Neural cell (in vitro differentiated cells): Measurements from ENCODE around the gene BPI. TPM values are rescaled to one million over a fixed set of nuclear protein-coding genes. Genes with fewer than 3 reads are reported as not detected.

ENCODE experiments used
- H2AFZ ChIP-seq: fragments of 200-600, 300-800 bp; sonication (generic), shearing (Covaris generic); 2 replicates; pipeline ENCODE4 v1.6.0; 2014; ENCODE audit warnings: low read depth, mild to moderate bottlenecking, antibody characterized with exemption, low read length, moderate library complexity
- H3F3A ChIP-seq: fragments of 200-600 bp; shearing (Covaris generic); 2 replicates; pipeline ENCODE4 v1.6.1; 2016; ENCODE audit warnings: mild to moderate bottlenecking, moderate library complexity, mixed read lengths, antibody characterized with exemption, low read length; ENCODE audit not compliant: insufficient read depth, poor library complexity, severe bottlenecking
- H3K27ac ChIP-seq: fragments of 200-600, 300-800 bp; sonication (generic), shearing (Covaris generic); 2 replicates; pipeline ENCODE4 v1.5.1; 2014; ENCODE audit warnings: mild to moderate bottlenecking, low read length, moderate library complexity
- H3K27me3 ChIP-seq: fragments of 300-800, 200-600 bp; sonication (generic), shearing (Covaris generic); 2 replicates; pipeline ENCODE4 v1.6.0; 2014; ENCODE audit warnings: mild to moderate bottlenecking, low read depth, low read length, moderate library complexity; ENCODE audit not compliant: insufficient read depth
- H3K36me3 ChIP-seq: fragments of 300-800, 200-600 bp; sonication (generic), shearing (Covaris generic); 2 replicates; pipeline ENCODE4 v1.5.1; 2014; ENCODE audit warnings: mild to moderate bottlenecking, antibody characterized with exemption, low read length, moderate library complexity; ENCODE audit not compliant: insufficient read depth
- H3K4me2 ChIP-seq: fragments of 300-800, 200-600 bp; sonication (generic), shearing (Covaris generic); 2 replicates; pipeline ENCODE4 v1.6.0; 2014; ENCODE audit warnings: mild to moderate bottlenecking, low read length
- H3K4me3 ChIP-seq: fragments of 300-800, 200-600 bp; sonication (generic), shearing (Covaris generic); 2 replicates; pipeline ENCODE4 v1.5.1; 2014; ENCODE audit warnings: mild to moderate bottlenecking, low read length, moderate library complexity
- H3K79me2 ChIP-seq: fragments of 200-600 bp; shearing (Covaris generic); replicated peaks from 2 replicates; pipeline ENCODE4 v1.6.0; 2014; ENCODE audit warnings: mild to moderate bottlenecking, low read length, moderate library complexity; ENCODE audit not compliant: insufficient read depth
- H3K9ac ChIP-seq: fragments of 300-800, 200-600 bp; sonication (generic), shearing (Covaris generic); 2 replicates; pipeline ENCODE4 v1.6.1; 2016; ENCODE audit warnings: mild to moderate bottlenecking, low read length, mixed read lengths
- H3K9me2 ChIP-seq: fragments of 200-600 bp; shearing (Covaris generic); 2 replicates; pipeline ENCODE4 v1.6.1; 2016; ENCODE audit warnings: mild to moderate bottlenecking, low read length, mixed read lengths; ENCODE audit not compliant: insufficient read depth
- H3K9me3 ChIP-seq: fragments of 200-600, 300-800 bp; sonication (generic), shearing (Covaris generic); 2 replicates; pipeline ENCODE4 v1.6.1; 2016; ENCODE audit warnings: mild to moderate bottlenecking, mixed run types, low read length, moderate library complexity, mixed read lengths
- H4K20me1 ChIP-seq: fragments of 200-600 bp; shearing (Covaris generic); 2 replicates; pipeline ENCODE4 v1.6.1; 2016; ENCODE audit warnings: mild to moderate bottlenecking, mixed run types; ENCODE audit not compliant: insufficient read depth
- EP300 ChIP-seq: fragments of 450-650 bp; conservative IDR thresholded peaks from 2 replicates; pipeline ENCODE4 v1.6.1; 2014; ENCODE audit warnings: antibody characterized with exemption, mild to moderate bottlenecking, moderate library complexity; ENCODE audit not compliant: poor library complexity, severe bottlenecking
- EZH2 ChIP-seq: fragments of 200-600, 300-800 bp; shearing (Covaris generic), sonication (generic); IDR thresholded peaks from 2 replicates; pipeline ENCODE4 v1.6.1; 2014; ENCODE audit warnings: antibody characterized with exemption, low read length, borderline replicate concordance, mild to moderate bottlenecking; ENCODE audit not compliant: insufficient read depth, poor library complexity, severe bottlenecking
- MXI1 ChIP-seq: fragments of 450-650 bp; conservative IDR thresholded peaks from 2 replicates; pipeline ENCODE4 v1.6.1; 2014; ENCODE audit warnings: antibody characterized with exemption, mild to moderate bottlenecking; ENCODE audit not compliant: poor library complexity, severe bottlenecking
- POLR2AphosphoS5 ChIP-seq: IDR thresholded peaks from 2 replicates; pipeline ENCODE4 v1.6.1; 2012
- RAD21 ChIP-seq: fragments of 450-650 bp; conservative IDR thresholded peaks from 2 replicates; pipeline ENCODE4 v1.6.1; 2014; ENCODE audit warnings: antibody characterized with exemption, mild to moderate bottlenecking, moderate library complexity
- SMC3 ChIP-seq: fragments of 450-650 bp; conservative IDR thresholded peaks from 2 replicates; pipeline ENCODE4 v1.6.1; 2014; ENCODE audit warnings: antibody characterized with exemption, mild to moderate bottlenecking, moderate library complexity; ENCODE audit not compliant: poor library complexity
- TAF1 ChIP-seq: IDR thresholded peaks from 2 replicates; pipeline ENCODE4 v1.6.1; 2012; ENCODE audit warnings: low read depth
- polyA plus RNA-seq: library from polyadenylated mRNA; depleted of rRNA; stranded (reverse); fragments of >200 nt; gene quantifications from 2 replicates; pipeline ENCODE4 v1.2.3, GENCODE V29; 2014
- TF ChIP-seq, protein P1 (sequence below): fragments of 450-650 bp; IDR thresholded peaks from 2 replicates; pipeline ENCODE4 v1.5.1; 2014; ENCODE audit warnings: antibody characterized with exemption, mild to moderate bottlenecking, moderate library complexity; ENCODE audit not compliant: poor library complexity, severe bottlenecking
- TF ChIP-seq, protein P2 (sequence below): IDR thresholded peaks from 2 replicates; pipeline ENCODE4 v1.6.1; 2012; ENCODE audit warnings: borderline replicate concordance

BPI gene
- polyA plus RNA-seq, 1 donor from 2014 or later, result not detected

DNA sequence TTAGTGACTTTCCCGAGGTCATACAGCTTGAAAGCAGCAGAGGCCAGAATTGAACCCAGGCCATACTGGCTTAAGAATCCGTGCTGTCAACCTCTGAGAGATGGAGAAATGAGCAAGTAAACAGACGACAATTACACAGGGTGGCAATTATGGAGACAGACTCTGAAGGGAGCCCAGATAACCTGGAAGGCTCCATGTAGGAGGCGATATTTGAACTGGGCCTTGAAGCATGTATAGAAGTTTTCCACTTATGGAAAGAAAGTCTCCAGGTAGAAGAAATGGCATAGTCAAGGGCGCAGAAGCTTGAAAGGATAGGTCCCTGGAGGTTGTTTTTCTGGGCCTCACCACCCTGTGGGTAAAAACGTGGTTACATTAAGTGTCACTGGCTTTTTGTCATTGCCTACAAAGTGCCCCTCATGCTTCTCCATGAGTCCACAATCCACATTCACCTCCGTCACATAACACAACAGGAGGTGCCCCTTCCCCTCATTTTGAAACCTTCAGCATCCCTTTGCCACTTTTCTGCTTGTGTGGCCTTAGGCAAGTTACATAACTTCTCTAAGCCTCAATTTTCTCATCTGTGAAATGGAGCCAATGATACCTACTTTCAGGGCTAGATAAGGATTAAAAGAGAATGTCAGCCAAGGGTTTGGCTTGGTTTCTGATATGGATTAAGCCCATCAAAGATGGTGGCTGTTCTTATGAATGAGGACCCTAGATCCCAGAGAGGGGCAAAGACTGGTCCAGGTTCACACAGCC is 5.9 kb upstream of the BPI start:
- Histone ChIP-seq H3K27me3 (no peaks in the 10 kb centered on the region), H3K79me2 (no peaks in the 10 kb centered on the region), H3K9me3 (no peaks in the 10 kb centered on the region), H3F3A (no peaks in the 10 kb centered on the region), H3K9me2 (no peaks in the 10 kb centered on the region), H3K4me3 (no peak overlapping the region), H4K20me1 (no peaks in the 10 kb centered on the region), H3K36me3 (no peaks in the 10 kb centered on the region), H3K27ac (no peak overlapping the region), H3K4me2 (no peak overlapping the region), H3K9ac (no peak overlapping the region), H2AFZ (no peak overlapping the region)
- no peak for TF ChIP-seq EZH2
- TF ChIP-seq, protein P1, sequence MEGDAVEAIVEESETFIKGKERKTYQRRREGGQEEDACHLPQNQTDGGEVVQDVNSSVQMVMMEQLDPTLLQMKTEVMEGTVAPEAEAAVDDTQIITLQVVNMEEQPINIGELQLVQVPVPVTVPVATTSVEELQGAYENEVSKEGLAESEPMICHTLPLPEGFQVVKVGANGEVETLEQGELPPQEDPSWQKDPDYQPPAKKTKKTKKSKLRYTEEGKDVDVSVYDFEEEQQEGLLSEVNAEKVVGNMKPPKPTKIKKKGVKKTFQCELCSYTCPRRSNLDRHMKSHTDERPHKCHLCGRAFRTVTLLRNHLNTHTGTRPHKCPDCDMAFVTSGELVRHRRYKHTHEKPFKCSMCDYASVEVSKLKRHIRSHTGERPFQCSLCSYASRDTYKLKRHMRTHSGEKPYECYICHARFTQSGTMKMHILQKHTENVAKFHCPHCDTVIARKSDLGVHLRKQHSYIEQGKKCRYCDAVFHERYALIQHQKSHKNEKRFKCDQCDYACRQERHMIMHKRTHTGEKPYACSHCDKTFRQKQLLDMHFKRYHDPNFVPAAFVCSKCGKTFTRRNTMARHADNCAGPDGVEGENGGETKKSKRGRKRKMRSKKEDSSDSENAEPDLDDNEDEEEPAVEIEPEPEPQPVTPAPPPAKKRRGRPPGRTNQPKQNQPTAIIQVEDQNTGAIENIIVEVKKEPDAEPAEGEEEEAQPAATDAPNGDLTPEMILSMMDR, result no peak
- no peak for TF ChIP-seq RAD21
- TF ChIP-seq EP300, result no peak
- TF ChIP-seq, protein P2, sequence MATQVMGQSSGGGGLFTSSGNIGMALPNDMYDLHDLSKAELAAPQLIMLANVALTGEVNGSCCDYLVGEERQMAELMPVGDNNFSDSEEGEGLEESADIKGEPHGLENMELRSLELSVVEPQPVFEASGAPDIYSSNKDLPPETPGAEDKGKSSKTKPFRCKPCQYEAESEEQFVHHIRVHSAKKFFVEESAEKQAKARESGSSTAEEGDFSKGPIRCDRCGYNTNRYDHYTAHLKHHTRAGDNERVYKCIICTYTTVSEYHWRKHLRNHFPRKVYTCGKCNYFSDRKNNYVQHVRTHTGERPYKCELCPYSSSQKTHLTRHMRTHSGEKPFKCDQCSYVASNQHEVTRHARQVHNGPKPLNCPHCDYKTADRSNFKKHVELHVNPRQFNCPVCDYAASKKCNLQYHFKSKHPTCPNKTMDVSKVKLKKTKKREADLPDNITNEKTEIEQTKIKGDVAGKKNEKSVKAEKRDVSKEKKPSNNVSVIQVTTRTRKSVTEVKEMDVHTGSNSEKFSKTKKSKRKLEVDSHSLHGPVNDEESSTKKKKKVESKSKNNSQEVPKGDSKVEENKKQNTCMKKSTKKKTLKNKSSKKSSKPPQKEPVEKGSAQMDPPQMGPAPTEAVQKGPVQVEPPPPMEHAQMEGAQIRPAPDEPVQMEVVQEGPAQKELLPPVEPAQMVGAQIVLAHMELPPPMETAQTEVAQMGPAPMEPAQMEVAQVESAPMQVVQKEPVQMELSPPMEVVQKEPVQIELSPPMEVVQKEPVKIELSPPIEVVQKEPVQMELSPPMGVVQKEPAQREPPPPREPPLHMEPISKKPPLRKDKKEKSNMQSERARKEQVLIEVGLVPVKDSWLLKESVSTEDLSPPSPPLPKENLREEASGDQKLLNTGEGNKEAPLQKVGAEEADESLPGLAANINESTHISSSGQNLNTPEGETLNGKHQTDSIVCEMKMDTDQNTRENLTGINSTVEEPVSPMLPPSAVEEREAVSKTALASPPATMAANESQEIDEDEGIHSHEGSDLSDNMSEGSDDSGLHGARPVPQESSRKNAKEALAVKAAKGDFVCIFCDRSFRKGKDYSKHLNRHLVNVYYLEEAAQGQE, result no peak
- no peak for TF ChIP-seq MXI1
- TF ChIP-seq POLR2AphosphoS5, result no peak
- TF ChIP-seq SMC3, result no peak
- TF ChIP-seq TAF1, result no peak

DNA sequence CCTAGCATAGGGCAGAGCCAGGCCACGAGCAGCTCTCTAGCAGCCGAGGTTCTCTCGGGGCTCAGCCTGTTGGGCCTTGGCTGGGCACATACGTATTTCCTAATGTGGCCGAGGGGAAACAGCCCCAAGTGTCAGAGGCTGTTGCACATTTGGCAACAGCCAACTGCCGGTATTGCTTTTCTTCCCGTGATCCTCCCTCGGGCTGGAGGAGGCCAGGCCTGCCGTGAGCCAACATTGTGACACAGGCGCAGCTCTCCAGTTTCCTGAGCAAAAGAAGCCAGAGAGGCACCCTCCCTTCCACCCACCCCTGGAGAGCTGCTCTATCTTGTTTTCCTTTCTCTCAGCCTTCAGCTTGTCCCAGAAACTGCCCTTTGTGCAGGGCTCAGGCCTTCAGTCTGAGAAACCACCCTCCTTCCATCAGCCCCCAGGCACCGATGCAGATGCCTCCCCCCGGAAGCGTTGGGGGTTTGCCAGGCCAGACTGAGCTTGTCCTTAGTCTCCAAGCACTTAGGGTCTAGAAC is 5.1 kb upstream of the BPI start:
- Histone ChIP-seq H3K27ac (no peak overlapping the region), H3K27me3 (no peaks in the 10 kb centered on the region), H2AFZ (no peak overlapping the region), H4K20me1 (no peaks in the 10 kb centered on the region), H3K9me3 (no peaks in the 10 kb centered on the region), H3F3A (no peaks in the 10 kb centered on the region), H3K4me2 (no peak overlapping the region), H3K9me2 (no peaks in the 10 kb centered on the region), H3K4me3 (no peak overlapping the region), H3K79me2 (no peaks in the 10 kb centered on the region), H3K36me3 (no peaks in the 10 kb centered on the region), H3K9ac (no peak overlapping the region)
- TF ChIP-seq TAF1, result no peak
- TF ChIP-seq RAD21, result no peak
- TF ChIP-seq, protein P2, result no peak
- TF ChIP-seq, protein P1, result no peak
- no peak for TF ChIP-seq SMC3
- no peak for TF ChIP-seq POLR2AphosphoS5
- no peak for TF ChIP-seq MXI1
- TF ChIP-seq EP300, result no peak
